ENCODE results near the gene GNA12. TPM values are rescaled to one million over a fixed set of nuclear protein-coding genes. Genes with fewer than 3 reads are reported as not detected.

Gene GNA12
- polyA plus RNA-seq, 1 donor, result 26.7 TPM

DNA sequence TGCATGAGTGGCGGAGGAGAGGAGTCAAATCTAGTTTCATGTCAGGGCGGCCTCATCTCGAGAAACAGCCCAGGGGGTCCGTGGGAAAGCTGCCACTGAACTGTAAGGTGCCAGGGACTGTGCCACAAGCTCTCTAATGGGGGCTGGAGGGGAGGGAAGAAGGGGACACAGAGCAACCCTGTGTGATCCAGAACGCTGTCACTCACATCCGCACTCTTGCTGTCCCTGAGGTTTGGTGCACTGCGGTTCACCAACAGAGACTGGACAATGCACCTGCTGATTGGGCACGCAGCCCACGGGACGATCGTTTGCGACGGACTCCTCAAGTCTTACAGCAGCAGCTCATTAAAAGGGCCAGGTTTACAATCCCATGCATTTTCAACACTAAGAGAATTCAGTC lies 108.4 kb downstream of the GNA12 start:
- Histone ChIP-seq H3K36me3 (ENCODE audit: control insufficient read depth, insufficient read depth, low read length) (peaks cover 15% of the 10 kb centered on the region), H3K4me1 (ENCODE audit: control insufficient read depth, insufficient read depth, low read length) (peaks cover 3% of the 10 kb centered on the region), H3K9me3 (ENCODE audit: control insufficient read depth, low read depth, low read length) (peaks cover 3% of the 10 kb centered on the region), H3K27ac (ENCODE audit: low read length) (no peak overlapping the region), H3K4me3 (ENCODE audit: low read length) (no peak overlapping the region), H3K27me3 (ENCODE audit: control insufficient read depth, insufficient read depth, low read length) (no peaks in the 10 kb centered on the region)
- no CpG with 5 or more reads among the region's 13 CpGs for WGBS (ENCODE audit: insufficient coverage, low lambda C conversion rate)
- no peak for DNase-seq

DNA sequence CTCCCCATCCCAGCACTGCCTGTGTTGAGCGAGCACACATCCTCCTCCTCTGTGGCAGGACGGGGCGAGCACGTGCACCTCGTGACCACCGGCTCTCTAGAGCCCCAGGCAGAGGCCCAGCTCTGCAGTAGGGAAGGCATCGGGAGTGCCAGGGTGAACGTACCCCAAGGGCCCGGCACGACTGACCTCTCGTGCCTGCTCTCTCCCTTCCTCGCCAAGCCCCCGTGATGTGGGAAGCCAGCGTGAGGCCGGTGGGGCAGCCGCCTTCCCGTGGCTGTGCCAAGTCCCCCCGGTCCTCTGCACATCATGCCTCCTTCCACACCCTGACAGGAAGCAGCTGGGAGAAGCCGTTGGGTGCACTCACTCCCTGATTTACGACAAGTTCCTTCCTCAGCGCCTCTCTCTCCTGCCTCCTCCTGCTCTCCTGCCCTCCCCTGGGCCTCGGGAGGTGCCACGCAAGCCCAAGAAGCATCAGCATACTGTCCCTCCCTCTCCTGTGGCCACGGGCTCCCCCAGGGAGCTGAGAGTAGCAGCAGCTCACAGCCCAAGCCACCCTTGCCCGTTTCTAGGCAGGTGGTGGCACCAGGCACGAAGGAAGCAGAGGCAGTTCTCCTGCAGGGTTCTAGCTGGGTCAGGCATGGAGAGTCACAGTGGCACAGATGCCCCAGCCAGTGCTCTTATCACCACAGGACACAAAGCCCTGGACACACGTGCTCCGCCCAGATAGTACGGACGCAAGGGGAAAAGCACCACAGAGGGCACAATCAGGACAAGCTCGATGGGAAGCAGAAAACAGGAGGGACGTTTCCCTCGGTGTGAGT lies 109.1 kb downstream of the GNA12 start:
- peaks cover 3% of the 10 kb centered on the region for H3K4me1 ChIP-seq (ENCODE audit: control insufficient read depth, insufficient read depth, low read length)
- no peak overlapping the region for H3K4me3 ChIP-seq (ENCODE audit: low read length)

DNA sequence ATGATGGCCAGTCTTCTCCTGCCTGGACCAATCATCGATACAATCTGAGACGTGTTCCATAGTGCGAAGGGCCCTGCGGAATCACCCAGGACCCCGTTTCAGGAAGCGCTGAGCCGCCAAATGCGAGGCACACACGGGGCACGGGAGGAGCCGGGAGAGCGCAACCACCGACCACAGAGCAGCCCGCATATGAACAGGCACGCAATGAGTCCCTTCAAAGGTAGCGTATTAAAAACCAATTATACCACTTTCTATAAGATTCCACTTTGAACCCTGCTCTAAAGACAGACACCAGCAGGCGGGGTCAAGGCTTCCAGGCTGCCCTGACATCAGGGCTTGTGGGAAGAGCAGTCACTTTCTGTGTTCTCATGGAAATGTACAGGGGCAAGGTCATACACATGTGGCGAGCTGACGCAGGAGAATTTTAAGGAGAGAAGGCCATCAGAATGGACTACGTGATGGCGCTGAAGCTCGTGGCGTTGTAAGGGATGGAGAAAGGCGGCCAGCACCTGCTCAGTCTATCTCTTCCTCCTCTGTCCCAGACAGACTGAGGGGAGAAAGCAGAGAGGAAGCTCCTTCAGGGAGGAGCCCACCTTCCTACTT lies 109.9 kb downstream of the GNA12 start:
- DNase-seq, result no peak
- H3K27me3 ChIP-seq (ENCODE audit: control insufficient read depth, insufficient read depth, low read length), result no peaks in the 10 kb centered on the region
- H3K9me3 ChIP-seq (ENCODE audit: control insufficient read depth, low read depth, low read length), result peaks cover 3% of the 10 kb centered on the region
- peaks cover 29% of the 10 kb centered on the region for H3K36me3 ChIP-seq (ENCODE audit: control insufficient read depth, insufficient read depth, low read length)
- peaks cover 3% of the 10 kb centered on the region for H3K4me1 ChIP-seq (ENCODE audit: control insufficient read depth, insufficient read depth, low read length)
- WGBS (ENCODE audit: insufficient coverage, low lambda C conversion rate), result 100% methylated on average over 2 of the region's 24 CpGs
- no peak overlapping the region for H3K27ac ChIP-seq (ENCODE audit: low read length)
- no peak overlapping the region for H3K4me3 ChIP-seq (ENCODE audit: low read length)

More for the DNA sequence above, 109.1 kb downstream of the GNA12 start:
- Histone ChIP-seq H3K9me3 (ENCODE audit: control insufficient read depth, low read depth, low read length) (peaks cover 3% of the 10 kb centered on the region), H3K27me3 (ENCODE audit: control insufficient read depth, insufficient read depth, low read length) (no peaks in the 10 kb centered on the region), H3K36me3 (ENCODE audit: control insufficient read depth, insufficient read depth, low read length) (peaks cover 23% of the 10 kb centered on the region), H3K27ac (ENCODE audit: low read length) (no peak overlapping the region)
- no CpG with 5 or more reads among the region's 33 CpGs for WGBS (ENCODE audit: insufficient coverage, low lambda C conversion rate)
- no peak for DNase-seq

DNA sequence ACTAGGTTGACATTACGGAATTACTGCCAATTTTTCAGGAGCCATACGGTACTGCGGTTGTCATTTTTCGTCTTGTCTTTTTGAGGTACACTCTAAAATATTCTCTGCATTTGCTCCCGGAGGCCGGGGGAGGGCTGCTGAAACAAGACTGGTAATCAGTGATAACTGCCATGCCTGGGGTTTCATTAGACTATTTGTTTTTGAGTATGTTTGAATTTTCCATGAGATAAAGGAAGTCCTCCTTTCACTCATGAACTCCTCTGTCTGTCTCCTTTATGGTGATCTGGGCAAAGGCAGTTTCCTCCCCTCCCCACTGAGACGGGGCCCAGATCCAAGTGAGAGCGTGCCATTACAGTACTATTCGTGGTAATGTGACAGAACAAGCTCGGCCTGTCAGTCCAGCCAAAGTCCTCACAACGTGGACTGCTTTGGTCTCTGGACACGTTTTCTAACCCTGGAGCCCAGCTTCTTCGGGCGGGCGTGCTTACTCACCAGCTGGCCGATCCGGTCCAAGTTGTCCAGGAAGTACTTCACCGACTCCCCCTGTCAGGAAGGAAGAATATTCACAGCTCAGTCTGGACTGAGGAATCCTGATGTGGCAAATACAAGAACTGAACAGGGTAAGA lies 111.0 kb downstream of the GNA12 start:
- Histone ChIP-seq H3K4me3 (ENCODE audit: low read length) (no peak overlapping the region), H3K9me3 (ENCODE audit: control insufficient read depth, low read depth, low read length) (peaks cover 3% of the 10 kb centered on the region), H3K4me1 (ENCODE audit: control insufficient read depth, insufficient read depth, low read length) (peaks cover 3% of the 10 kb centered on the region), H3K27me3 (ENCODE audit: control insufficient read depth, insufficient read depth, low read length) (no peaks in the 10 kb centered on the region), H3K36me3 (ENCODE audit: control insufficient read depth, insufficient read depth, low read length) (peaks cover 29% of the 10 kb centered on the region), H3K27ac (ENCODE audit: low read length) (peak overlapping the region; percentile 12)
- peak in 1 of 2 donors; percentile 60 for DNase-seq
- WGBS (ENCODE audit: insufficient coverage, low lambda C conversion rate), result 100% methylated on average over 3 of the region's 18 CpGs

DNA sequence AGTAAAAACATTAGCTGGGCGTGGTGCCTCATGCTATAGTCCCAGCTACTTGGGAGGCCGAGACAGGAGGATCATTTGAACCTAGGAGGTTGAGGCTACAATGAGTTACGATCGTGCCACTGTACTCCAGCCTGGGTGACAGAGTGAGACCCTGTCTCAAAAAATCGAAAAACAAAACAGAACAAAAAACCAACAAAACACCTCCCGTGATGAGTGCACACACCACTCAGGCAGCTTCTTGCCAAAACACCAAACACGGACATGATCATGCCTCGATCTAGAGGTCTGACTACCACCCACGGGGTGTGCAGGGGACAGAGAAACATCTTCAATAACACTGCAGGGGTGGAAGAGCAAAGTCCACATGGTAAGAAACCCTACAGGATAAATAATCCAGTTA lies 111.7 kb downstream of the GNA12 start:
- H3K36me3 ChIP-seq (ENCODE audit: control insufficient read depth, insufficient read depth, low read length), result peaks cover 31% of the 10 kb centered on the region
- no peaks in the 10 kb centered on the region for H3K27me3 ChIP-seq (ENCODE audit: control insufficient read depth, insufficient read depth, low read length)
- H3K9me3 ChIP-seq (ENCODE audit: control insufficient read depth, low read depth, low read length), result peaks cover 3% of the 10 kb centered on the region
- peaks cover 3% of the 10 kb centered on the region for H3K4me1 ChIP-seq (ENCODE audit: control insufficient read depth, insufficient read depth, low read length)
- no peak for DNase-seq
- WGBS (ENCODE audit: insufficient coverage, low lambda C conversion rate), result 100% methylated on average over 3 of the region's 9 CpGs
- H3K4me3 ChIP-seq (ENCODE audit: low read length), result no peak overlapping the region
- no peak overlapping the region for H3K27ac ChIP-seq (ENCODE audit: low read length)

DNA sequence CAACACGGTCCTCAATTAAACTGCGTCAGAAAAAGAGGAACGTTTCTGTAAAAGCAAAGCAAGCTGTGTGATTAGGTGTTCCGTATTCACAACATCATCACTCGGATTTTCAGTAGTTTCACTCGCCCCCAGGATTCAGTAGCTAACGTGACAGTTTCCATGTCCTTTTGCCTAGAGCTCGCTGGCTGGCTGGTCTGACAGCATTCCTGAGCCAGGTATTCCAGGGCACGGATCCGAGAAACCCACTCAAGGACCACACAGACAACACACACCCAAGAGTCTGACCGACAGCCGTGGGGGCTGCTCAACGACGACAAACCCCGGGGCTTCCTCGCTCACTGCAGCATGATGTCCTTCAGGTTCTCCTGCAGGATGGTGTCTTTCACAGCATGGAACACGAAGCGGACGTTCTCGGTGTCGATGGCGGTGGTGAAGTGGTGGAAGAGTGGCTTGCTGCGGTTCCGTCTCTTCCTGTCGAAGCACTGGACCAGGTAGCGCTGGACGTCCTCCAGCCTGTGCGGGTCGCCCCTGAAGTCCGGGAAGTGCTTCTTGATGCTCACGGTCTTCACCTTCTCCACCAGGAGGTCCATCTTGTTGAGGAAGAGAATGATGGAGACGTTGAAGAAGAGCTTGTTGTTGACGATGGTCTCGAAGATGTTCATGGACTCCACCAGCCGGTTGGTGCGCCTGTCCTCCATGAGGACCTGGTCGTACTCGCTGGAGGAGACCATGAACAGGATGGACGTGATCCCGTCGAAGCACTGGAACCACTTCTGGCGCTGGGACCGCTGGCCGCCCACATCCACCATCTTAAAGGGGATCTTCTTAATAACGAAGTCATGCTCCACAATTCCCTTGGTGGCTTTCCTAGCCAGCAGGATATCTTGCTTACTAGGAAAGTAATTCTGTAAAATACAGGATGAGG lies 113.0 kb downstream of the GNA12 start:
- Histone ChIP-seq H3K36me3 (ENCODE audit: control insufficient read depth, insufficient read depth, low read length) (peaks cover 37% of the 10 kb centered on the region), H3K27me3 (ENCODE audit: control insufficient read depth, insufficient read depth, low read length) (no peaks in the 10 kb centered on the region), H3K4me1 (ENCODE audit: control insufficient read depth, insufficient read depth, low read length) (peaks cover 3% of the 10 kb centered on the region), H3K4me3 (ENCODE audit: low read length) (no peak overlapping the region), H3K9me3 (ENCODE audit: control insufficient read depth, low read depth, low read length) (peaks cover 3% of the 10 kb centered on the region), H3K27ac (ENCODE audit: low read length) (no peak overlapping the region)
- 100% methylated on average over 2 of the region's 45 CpGs for WGBS (ENCODE audit: insufficient coverage, low lambda C conversion rate)
- no peak for DNase-seq

DNA sequence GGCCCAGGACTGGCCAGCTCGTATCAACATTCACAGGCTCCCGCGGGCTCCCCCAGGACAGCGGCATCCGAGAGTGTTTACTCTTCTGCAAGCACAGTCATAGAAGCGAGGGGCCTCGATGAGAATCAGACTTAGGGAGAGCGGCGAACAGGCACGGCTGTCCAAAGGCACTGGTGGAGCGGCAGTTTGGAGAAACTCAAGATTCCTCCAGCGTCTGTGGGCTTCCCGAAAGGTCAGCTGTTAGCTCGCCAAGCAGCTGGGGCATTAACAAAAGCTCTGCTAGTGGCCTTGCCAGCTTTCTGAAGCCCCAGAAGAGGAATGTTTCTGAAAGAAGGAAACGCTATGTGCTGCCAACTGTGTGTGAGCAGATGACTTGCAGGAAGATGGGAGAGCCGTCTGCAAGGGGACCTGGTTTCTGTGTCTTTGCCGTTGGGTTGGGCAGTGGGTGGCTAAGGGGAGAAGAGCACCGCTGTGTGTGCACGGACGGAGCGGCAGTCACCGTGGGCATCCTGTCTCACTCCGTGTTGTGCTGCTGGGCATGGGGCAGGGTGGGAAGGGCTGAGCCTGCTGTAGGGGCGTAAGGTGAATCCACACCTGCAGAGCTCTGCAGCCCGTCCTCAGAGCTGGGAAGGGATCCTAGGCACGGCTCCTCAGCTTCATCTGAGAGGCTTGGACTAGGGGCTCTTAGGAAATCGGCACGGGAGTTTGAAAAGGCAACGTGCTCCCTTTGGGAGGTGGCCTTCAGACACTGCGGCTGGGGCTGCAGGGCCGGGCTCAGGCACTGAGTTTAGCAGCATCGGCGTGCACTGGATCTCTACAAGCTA lies 114.0 kb downstream of the GNA12 start:
- DNase-seq, result no peak
- peaks cover 45% of the 10 kb centered on the region for H3K36me3 ChIP-seq (ENCODE audit: control insufficient read depth, insufficient read depth, low read length)
- no CpG with 5 or more reads among the region's 33 CpGs for WGBS (ENCODE audit: insufficient coverage, low lambda C conversion rate)
- H3K4me3 ChIP-seq (ENCODE audit: low read length), result no peak overlapping the region
- H3K27me3 ChIP-seq (ENCODE audit: control insufficient read depth, insufficient read depth, low read length), result no peaks in the 10 kb centered on the region
- peaks cover 3% of the 10 kb centered on the region for H3K9me3 ChIP-seq (ENCODE audit: control insufficient read depth, low read depth, low read length)
- H3K27ac ChIP-seq (ENCODE audit: low read length), result peak overlapping the region; percentile 17
- H3K4me1 ChIP-seq (ENCODE audit: control insufficient read depth, insufficient read depth, low read length), result peaks cover 2% of the 10 kb centered on the region

DNA sequence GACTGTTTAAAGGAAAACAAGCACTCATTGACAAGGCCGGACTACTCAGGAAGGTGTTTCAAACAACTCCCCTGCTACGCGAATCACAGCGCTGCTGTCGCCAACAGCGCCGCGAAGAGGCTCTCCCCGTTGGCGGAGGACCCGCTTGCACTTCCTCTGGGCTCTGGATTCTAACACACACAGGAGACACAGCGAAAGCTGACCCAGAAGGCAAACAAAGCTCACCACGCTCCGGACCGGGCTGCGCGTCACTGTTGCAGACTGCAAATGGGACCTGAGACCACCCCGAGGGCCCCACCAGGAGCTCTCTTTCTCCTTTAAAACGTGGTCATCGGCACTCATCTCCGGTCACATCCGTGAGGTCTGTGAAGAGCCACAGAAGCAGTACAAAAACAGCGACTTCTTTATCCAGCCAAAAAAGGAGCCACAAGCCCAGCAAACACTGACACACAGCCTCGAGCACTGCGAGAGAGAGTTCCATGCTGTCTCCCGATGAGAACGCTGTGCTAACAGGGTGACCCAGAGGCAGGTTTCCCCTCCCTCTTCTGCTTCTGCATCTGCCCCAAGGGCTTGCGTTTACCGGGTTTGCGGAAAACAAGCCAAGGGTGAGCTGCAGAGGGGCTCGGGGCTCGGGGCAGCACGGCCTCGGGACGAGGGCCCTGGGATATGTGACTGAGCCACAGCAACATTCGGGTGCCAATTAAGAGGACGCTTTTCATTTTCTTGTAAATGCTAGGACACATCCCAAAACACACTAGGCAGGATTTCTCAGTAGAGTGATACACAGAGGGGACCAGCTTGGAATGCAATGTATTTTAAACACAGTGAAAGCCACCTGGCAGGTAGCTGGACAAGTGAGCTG lies 114.8 kb downstream of the GNA12 start:
- Histone ChIP-seq H3K4me1 (ENCODE audit: control insufficient read depth, insufficient read depth, low read length) (no peaks in the 10 kb centered on the region), H3K27me3 (ENCODE audit: control insufficient read depth, insufficient read depth, low read length) (no peaks in the 10 kb centered on the region), H3K4me3 (ENCODE audit: low read length) (no peak overlapping the region), H3K27ac (ENCODE audit: low read length) (peak overlapping the region; percentile 17), H3K9me3 (ENCODE audit: control insufficient read depth, low read depth, low read length) (peaks cover 3% of the 10 kb centered on the region), H3K36me3 (ENCODE audit: control insufficient read depth, insufficient read depth, low read length) (peaks cover 53% of the 10 kb centered on the region)
- WGBS (ENCODE audit: insufficient coverage, low lambda C conversion rate), result no CpG with 5 or more reads among the region's 37 CpGs
- no peak for DNase-seq

Measured in large intestine (tissue), 3 donors.